Activated naive CD4-positive, alpha-beta T cell treated with anti-CD3 and anti-CD28 coated beads, Interleukin-2, amount 50 U/mL, for 24 hours (primary cell): ENCODE results near the gene PSG6.
"Not testable (repeated sequence)": the region's sequence is repeated elsewhere in the genome, so short reads cannot be mapped to it uniquely, and the experiment has no call there.

Experiments
- H3K27ac Mint-ChIP-seq: one replicate; pipeline ENCODE4 v1.8.0; 2021; ENCODE audit warnings: mild to moderate bottlenecking, mixed read lengths
- H3K27me3 Mint-ChIP-seq: one replicate; pipeline ENCODE4 v1.8.0; 2021; ENCODE audit warnings: mixed read lengths
- H3K36me3 Mint-ChIP-seq: one replicate; pipeline ENCODE4 v1.8.0; 2021; ENCODE audit warnings: mixed read lengths
- H3K4me1 Mint-ChIP-seq: one replicate; pipeline ENCODE4 v1.8.0; 2021; ENCODE audit warnings: mixed read lengths
- H3K4me3 Mint-ChIP-seq: one replicate; pipeline ENCODE4 v1.8.0; 2021; ENCODE audit warnings: mild to moderate bottlenecking, mixed read lengths
- H3K9me3 Mint-ChIP-seq: one replicate; pipeline ENCODE4 v1.8.0; 2021; ENCODE audit warnings: mixed read lengths

The PSG6 gene

DNA sequence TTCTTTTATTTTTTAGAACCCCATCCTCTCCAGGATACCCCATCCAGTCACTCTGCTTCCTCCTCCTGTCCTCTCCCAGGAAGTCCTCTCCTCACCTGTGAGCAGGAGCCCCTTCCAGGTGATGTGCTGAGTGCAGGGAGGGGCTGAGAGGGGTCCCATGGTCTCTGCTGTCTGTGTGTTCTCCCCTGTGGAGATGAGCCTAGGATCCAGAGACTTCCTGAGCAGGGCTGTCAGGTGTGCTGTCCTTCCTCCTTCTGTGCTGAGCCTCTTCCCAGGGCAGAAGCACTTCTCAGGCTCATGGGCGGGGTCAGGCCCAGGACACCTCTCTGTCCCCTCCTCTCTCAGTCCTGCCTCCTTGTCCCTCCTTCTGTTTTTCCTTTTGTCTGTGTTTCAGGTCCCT, at the start of gene PSG6:
PSG6 (minus strand) TSS at position 261 of the 400 bp plus-strand sequence; CDS start at position 159, 102 bp downstream.
- not testable (repeated sequence) for H3K9me3 Mint-ChIP-seq, H3K27me3 Mint-ChIP-seq, H3K4me1 Mint-ChIP-seq, H3K27ac Mint-ChIP-seq, H3K4me3 Mint-ChIP-seq, H3K36me3 Mint-ChIP-seq

DNA sequence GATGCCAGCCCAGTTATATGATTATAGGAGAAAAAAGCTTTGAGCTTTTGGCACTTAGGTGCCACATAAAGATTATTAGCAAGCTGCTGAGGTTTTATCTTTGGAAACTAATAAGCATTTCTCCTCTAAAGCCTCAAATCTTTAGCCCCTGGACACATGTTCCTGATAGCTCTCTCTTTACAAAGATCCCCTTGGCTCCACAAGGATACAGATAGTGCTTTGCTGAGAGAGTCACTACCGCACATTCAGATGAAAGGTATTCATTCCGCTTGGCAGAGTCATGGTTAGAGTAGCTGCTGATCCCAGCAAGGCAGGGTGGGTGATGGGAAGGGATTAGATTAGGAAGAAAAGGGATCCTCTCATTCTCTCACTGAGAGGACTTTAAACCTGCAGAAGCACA, 47.5 kb upstream of the PSG6 start:
- no peaks in the 10 kb centered on the region for H3K4me1 Mint-ChIP-seq
- H3K36me3 Mint-ChIP-seq: no peaks in the 10 kb centered on the region
- no peaks in the 10 kb centered on the region for H3K9me3 Mint-ChIP-seq
- no peak overlapping the region for H3K27ac Mint-ChIP-seq
- no peak overlapping the region for H3K4me3 Mint-ChIP-seq
- peaks cover 1% of the 10 kb centered on the region for H3K27me3 Mint-ChIP-seq

DNA sequence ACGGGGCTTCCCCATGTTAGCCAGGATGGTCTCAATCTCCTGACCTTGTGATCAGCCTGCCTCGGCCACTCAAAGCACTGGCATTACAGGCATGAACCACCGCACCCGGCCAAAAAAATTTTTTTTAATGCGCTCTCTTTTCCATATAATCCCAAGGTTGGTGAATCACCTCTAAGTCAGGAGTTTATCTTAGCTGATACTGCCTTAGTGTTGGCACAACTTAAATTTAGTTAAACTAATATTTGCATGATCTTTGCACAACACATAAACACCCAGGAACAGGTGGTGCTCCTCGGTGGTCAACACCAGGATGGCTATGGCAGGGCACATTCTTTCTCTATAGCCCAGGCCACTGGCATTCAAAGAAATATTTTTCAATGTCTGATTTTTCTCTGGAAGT, 43.4 kb upstream of the PSG6 start:
- Mint-ChIP-seq H3K36me3 (no peaks in the 10 kb centered on the region), H3K4me3 (no peak overlapping the region), H3K27me3 (peaks cover 6% of the 10 kb centered on the region), H3K27ac (no peak overlapping the region), H3K9me3 (no peaks in the 10 kb centered on the region), H3K4me1 (no peaks in the 10 kb centered on the region)

DNA sequence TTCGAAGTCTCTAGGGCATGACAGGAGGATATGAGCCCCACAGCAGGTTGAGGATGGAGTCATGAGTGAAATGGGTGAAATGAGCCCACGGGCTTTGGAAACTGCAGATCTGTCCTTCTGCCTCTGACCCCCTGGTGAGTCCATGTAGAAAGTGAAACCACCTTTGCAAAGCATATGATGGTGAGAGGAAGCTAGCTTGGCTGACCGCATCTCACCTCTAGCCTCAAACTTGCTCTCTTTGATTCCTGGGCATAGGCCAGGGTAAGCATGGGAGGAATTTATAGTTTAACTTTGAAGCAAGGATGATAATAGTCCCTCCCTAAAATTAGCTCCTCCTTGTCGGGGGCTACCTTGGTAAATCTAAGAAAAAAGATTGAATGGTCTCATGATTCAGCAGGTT, 34.4 kb upstream of the PSG6 start:
- H3K9me3 Mint-ChIP-seq, H3K4me3 Mint-ChIP-seq: not testable (repeated sequence)

DNA sequence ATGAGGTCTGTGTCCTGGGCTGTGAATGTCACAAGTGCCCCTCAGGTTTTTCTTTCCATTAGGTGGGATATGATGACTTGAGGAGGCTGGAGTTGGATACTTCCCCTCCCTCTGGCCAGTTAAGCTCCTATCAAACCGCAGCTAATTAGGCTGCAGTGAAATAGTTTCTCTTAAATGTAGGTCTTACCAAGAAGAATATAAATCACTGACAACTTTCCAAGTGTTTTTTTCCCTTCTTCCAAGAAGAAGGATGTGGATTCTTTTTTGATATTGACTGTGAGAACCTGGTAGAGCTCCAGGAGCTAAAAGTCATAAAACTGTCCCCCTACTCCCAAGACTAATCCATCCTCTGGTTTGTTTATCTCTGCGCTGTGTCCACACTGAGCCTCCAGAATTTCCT, 33.8 kb upstream of the PSG6 start:
- not testable (repeated sequence) for H3K36me3 Mint-ChIP-seq, H3K27me3 Mint-ChIP-seq, H3K27ac Mint-ChIP-seq, H3K4me3 Mint-ChIP-seq, H3K4me1 Mint-ChIP-seq, H3K9me3 Mint-ChIP-seq

More for the DNA sequence above, 34.4 kb upstream of the PSG6 start:
- H3K36me3 Mint-ChIP-seq, H3K27ac Mint-ChIP-seq, H3K27me3 Mint-ChIP-seq, H3K4me1 Mint-ChIP-seq: not testable (repeated sequence)

DNA sequence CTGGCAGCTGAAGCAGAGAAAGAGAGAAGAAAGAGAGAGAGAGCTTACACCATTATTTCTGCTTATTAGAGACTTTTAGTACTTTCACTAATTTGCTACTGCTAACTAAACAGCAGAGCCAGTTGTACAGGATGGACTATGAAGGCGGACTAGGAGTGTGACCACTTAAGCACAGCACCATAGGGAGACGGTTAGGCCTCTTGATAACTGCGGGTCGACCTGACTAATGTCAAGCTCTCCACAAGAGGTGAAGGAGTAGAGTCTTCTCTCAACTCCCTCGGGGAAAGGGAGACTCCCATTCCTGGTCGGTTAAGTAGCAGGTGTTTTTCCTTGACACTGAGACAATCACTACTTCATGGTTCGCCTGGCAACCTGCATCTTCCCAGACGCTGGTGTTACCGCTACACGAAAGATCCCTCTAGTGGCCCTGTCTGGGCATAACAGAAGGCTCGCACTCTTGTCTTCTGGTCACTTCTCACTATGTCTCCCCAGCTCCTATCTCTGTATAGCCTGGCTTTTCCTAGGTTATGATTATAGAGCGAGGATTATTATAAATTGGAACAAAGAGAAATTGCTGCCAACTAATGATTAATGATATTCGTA, 24.6 kb upstream of the PSG6 start:
- Mint-ChIP-seq H3K27ac (no peak overlapping the region), H3K27me3 (peaks cover 21% of the 10 kb centered on the region), H3K4me3 (no peak overlapping the region), H3K36me3 (no peaks in the 10 kb centered on the region), H3K9me3 (no peaks in the 10 kb centered on the region), H3K4me1 (no peaks in the 10 kb centered on the region)

DNA sequence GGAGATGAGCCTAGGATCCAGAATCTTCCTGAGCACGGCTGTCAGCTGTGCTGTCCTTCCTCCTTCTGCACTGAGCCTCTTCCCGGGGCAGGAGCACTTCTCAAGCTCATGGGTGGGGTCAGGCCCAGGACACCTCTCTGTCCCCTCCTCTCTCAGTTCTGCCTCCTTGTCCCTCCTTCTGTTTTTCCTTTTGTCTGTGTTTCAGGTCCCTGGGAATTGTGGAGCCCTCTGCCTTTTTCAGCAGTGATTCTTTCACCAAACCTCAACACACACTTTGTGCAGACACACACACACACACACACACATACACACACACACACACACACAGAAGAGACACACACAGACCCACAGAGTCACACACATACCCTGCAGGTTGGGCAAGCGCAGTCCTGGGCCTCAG, 19.4 kb upstream of the PSG6 start, which contains the start of gene PSG7:
PSG7 (minus strand) TSS at position 101 of the 400 bp plus-strand sequence. CDS start 131 bp downstream, outside the sequence.
- H3K27me3 Mint-ChIP-seq: peaks cover 11% of the 10 kb centered on the region
- not testable (repeated sequence) for H3K9me3 Mint-ChIP-seq, H3K27ac Mint-ChIP-seq, H3K4me1 Mint-ChIP-seq, H3K36me3 Mint-ChIP-seq, H3K4me3 Mint-ChIP-seq

DNA sequence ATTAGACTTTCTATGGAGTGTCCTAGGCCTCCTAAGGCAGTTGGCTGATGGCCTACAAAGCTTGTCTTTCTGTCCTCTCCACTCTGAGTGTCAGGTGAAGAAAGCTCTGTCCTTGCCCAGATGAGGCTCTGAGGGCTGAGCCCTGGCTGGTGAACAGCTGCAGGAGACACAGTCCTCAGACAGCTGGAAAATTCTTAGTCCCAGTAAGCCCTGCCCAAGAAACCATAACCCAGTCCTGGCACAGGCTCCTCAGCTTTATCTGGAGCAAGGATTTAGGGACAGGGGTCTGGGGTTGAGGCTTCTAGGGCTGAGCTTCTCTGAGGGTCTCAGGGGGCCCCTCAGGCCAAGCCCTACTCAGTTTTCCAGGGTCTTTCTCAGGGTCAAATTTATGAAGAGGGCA, 17.0 kb upstream of the PSG6 start:
- H3K27ac Mint-ChIP-seq, H3K27me3 Mint-ChIP-seq, H3K9me3 Mint-ChIP-seq, H3K4me3 Mint-ChIP-seq, H3K4me1 Mint-ChIP-seq, H3K36me3 Mint-ChIP-seq: not testable (repeated sequence)

DNA sequence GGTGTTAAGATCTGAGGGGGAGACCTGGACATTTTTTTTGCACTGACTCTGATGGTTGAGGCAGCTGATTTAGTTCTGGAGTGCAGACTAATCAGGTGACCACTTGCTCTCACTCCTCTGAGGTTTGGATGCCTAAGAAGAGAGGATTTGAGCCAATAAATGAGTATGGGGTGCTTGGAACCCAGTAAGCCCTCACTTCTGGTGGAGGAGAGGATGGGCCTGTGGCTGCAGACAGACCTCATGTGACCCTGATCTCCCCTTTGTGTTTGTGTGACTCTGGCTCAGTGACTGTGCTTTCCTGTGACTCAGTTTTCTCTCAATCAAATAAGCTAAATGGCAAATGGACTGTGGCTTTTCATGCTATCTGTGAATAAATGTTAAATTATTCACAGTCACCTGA, 16.5 kb upstream of the PSG6 start:
- not testable (repeated sequence) for H3K27ac Mint-ChIP-seq, H3K9me3 Mint-ChIP-seq, H3K4me1 Mint-ChIP-seq, H3K27me3 Mint-ChIP-seq, H3K36me3 Mint-ChIP-seq, H3K4me3 Mint-ChIP-seq

DNA sequence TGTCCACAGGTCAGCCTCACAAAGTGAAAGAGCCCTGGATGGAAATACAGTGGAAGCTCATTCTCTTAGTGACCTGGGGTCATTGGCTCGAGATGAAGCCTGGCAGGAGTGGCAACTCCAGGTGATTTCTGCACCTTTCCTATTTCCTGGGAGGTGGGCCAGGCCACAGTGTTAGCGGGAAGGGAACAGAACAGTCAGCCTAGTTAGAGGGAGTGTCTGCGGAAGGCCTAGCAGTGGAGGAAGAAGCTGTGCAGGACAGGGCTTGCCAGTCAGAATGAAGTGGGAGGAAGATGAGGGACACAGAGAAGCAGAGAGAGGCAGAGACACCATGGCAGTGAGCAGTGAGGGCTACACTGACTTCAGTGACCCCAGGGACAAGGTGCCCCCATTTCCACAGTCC, 15.7 kb upstream of the PSG6 start:
- H3K27ac Mint-ChIP-seq, H3K36me3 Mint-ChIP-seq, H3K4me1 Mint-ChIP-seq, H3K27me3 Mint-ChIP-seq, H3K9me3 Mint-ChIP-seq, H3K4me3 Mint-ChIP-seq: not testable (repeated sequence)

DNA sequence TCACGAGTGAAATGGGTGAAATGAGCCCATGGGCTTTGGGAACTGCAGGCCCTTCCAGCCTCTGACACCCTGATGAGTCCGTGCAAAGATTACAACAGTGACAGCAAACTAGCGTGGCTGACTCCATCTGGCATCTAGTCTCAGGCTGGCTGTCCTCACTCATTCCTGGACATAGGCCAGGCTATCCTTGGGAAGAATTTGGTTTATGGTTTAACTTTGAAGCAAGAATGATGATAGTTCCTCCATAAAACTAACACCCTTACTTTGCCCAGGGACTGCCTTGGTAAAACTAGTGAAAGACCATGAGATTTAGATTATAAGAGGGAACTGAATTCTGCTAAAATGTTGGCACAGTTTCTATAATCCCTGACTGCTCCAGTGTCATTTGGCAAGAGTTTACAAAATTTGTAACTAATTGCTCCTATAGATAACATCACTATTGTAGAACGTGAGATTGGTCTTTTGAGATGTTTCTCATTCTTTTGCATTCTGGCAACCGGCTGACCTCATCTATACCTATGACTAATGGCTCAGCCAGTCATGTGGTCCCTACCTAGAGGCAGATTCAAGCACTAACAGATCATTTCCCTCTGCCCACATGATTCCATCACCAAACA, 14.9 kb upstream of the PSG6 start:
- not testable (repeated sequence) for H3K4me1 Mint-ChIP-seq, H3K27me3 Mint-ChIP-seq, H3K4me3 Mint-ChIP-seq, H3K9me3 Mint-ChIP-seq, H3K36me3 Mint-ChIP-seq, H3K27ac Mint-ChIP-seq

DNA sequence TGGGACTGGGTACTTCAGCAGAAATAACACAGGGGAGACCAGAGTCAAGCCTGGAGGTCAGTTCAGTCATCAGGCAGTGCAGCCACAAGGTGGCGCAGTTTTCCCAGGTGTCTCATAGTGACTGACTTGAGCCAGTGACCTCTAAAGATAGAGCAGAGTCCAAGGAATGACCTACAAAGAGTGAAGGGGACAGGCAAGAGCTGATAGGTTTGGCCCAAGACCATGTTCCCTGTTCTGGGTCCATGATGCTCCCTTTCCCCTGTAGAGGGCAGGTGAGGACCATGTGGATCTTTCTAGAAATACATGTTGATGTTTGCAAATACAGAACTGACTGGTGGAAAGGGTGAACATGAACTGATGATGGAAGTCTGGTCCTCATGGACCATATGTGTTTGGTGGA, 12.5 kb upstream of the PSG6 start:
- not testable (repeated sequence) for H3K27ac Mint-ChIP-seq, H3K4me3 Mint-ChIP-seq, H3K36me3 Mint-ChIP-seq, H3K9me3 Mint-ChIP-seq, H3K4me1 Mint-ChIP-seq
- peaks cover 11% of the 10 kb centered on the region for H3K27me3 Mint-ChIP-seq

DNA sequence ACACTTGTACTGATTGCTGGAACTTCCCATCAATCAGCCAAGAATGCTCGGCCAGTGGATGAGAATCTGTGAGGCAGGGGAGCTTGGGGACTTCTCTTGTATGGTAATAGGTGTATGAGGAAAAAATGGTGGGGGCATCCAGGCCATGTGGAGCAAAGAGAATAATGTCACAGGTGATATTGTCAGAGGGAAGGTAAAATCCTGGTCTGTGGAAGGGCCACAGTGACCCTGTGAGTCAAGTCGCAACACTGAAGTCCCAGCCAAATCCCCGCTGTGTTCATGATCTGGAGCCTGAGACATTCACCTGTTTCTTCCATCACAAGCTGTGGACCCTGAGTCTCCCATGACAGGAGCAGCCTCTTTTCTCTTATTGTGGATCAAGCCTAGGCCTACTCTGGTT, 11.2 kb upstream of the PSG6 start:
- no peaks in the 10 kb centered on the region for H3K9me3 Mint-ChIP-seq

DNA sequence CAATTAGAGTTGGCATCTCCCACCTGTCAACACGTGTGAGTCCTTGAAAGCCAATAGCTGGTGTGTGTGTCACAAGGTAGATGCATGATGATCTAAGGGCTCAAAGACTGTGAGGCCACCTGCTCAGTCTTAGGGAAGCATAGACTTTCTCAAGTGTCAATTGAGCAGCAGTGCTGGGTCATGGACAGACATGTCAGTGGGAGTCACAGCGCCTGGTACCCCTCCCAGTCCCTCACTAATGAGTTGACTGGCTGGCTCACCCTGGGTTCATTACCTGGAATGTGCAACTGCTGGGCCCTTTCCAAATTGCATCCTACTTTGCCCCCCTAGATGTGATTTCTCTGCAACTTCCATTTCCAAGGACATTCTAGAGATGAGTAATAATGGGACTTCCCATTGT, 9.1 kb upstream of the PSG6 start:
- Mint-ChIP-seq H3K27ac (no peak overlapping the region), H3K4me3 (no peak overlapping the region), H3K36me3 (no peaks in the 10 kb centered on the region), H3K4me1 (no peaks in the 10 kb centered on the region), H3K27me3 (peaks cover 16% of the 10 kb centered on the region), H3K9me3 (no peaks in the 10 kb centered on the region)

More for the DNA sequence above, 11.2 kb upstream of the PSG6 start:
- Mint-ChIP-seq H3K36me3 (no peaks in the 10 kb centered on the region), H3K27ac (no peak overlapping the region), H3K27me3 (peaks cover 11% of the 10 kb centered on the region), H3K4me3 (no peak overlapping the region), H3K4me1 (no peaks in the 10 kb centered on the region)

DNA sequence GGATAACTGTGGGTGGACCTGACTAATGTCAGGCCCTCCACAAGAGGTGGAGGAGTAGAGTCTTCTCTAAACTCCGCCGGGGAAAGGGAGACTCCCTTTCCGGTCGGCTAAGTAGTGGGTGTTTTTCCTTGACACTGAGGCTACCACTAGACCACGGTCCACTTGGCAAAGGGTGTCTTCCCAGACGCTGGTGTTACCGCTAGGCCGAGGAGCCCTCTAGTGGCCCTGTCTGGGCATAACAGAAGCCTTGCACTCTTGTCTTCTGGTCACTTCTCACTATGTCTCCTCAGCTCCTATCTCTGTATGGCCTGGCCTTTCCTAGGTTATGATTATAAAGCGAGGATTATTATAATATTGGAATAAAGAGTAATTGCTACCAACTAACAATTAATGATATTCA, 5.4 kb upstream of the PSG6 start:
- not testable (repeated sequence) for H3K9me3 Mint-ChIP-seq, H3K4me3 Mint-ChIP-seq, H3K27ac Mint-ChIP-seq, H3K4me1 Mint-ChIP-seq, H3K36me3 Mint-ChIP-seq
- H3K27me3 Mint-ChIP-seq: peaks cover 17% of the 10 kb centered on the region

DNA sequence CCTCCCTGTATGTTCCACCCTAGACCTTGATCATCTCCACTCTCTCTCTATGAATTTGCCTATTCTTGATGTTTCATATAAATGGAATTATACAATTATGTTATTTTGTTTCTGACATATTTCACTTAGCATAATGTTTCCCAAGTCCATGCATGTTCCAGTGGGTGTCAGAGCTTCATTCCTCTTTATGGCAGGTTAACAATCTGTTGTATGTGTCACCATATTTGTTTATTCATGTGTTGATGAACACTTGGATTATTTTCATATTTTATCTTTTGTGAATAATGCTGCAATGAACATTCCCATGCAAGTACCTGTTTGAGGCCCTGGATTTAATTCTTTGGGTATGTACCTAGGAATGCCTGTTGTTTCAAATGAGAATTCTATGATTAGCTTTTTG, 3.3 kb upstream of the PSG6 start:
- not testable (repeated sequence) for H3K4me3 Mint-ChIP-seq, H3K27ac Mint-ChIP-seq, H3K36me3 Mint-ChIP-seq, H3K9me3 Mint-ChIP-seq, H3K4me1 Mint-ChIP-seq
- H3K27me3 Mint-ChIP-seq: peaks cover 11% of the 10 kb centered on the region

DNA sequence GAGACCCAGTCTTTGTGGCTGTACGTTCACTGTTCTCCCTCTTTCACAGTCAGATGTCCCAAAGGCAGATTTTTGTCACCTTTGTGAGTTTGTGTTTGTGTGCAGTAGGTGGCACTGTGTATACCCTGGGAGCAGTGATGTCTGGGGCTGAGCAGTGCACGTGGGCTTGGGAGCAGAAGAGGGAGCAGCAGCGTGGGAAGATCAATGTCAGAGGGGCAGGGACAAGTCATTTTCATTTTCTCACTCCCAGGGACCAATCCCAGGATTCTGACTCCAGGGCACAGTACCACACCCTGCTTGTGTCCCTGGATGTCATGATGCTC, 2.0 kb upstream of the PSG6 start:
- Mint-ChIP-seq H3K9me3 (no peaks in the 10 kb centered on the region), H3K36me3 (no peaks in the 10 kb centered on the region), H3K27me3 (peaks cover 11% of the 10 kb centered on the region), H3K4me1 (no peaks in the 10 kb centered on the region), H3K27ac (no peak overlapping the region), H3K4me3 (no peak overlapping the region)
